ENCODE measurements around the gene FKBP7. TPM values are rescaled to one million over a fixed set of nuclear protein-coding genes. Genes with fewer than 3 reads are reported as not detected.

The FKBP7 gene
- total and polyA plus RNA-seq, 2 of the 13 experiments (the other 11 are each of a cell fraction or from before 2014, with no cell fraction given): 12.4 to 14.8 TPM

DNA sequence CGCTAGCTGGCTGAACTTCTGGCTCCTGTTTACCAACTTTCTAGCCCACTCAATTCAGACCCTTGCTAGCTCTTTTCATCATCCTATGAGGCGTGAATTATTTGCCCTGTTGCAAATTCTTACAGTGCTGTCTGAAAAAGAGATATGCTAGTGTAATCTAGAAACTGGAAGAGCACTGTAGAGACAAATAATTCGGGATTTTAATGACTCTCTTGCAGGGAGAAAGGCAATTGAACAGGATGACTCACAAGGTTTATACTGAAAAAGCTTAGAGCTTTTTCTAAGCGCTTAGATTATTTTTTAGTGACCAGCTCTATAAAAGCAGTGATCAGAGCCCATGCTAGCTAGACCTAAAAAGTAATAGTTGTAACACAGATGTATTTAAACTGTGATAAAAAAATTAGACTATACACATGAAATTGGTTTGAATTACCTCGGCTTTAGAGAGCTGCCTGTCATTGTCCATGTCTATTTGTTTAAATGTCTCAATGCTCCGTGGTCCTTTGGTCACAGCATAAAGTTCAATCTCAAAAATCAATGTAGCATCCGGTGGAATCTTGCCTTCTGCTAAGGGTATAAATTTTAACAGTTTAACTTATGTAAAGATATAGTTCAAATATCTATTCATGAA, 9.1 kb downstream of the FKBP7 start (continued):
- TF ChIP-seq, protein P1, sequence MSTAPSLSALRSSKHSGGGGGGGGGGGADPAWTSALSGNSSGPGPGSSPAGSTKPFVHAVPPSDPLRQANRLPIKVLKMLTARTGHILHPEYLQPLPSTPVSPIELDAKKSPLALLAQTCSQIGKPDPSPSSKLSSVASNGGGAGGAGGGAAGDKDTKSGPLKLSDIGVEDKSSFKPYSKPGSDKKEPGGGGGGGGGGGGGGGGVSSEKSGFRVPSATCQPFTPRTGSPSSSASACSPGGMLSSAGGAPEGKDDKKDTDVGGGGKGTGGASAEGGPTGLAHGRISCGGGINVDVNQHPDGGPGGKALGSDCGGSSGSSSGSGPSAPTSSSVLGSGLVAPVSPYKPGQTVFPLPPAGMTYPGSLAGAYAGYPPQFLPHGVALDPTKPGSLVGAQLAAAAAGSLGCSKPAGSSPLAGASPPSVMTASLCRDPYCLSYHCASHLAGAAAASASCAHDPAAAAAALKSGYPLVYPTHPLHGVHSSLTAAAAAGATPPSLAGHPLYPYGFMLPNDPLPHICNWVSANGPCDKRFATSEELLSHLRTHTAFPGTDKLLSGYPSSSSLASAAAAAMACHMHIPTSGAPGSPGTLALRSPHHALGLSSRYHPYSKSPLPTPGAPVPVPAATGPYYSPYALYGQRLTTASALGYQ (CRISPR knock-in tag; IDR thresholded peaks at IDR 0.05): peak; percentile 38; the same call in 1 of the 2 replicates
- TF ChIP-seq ERF (CRISPR knock-in tag; IDR thresholded peaks at IDR 0.05) (0 out of 2 replicates have a peak, but pooled peaks have one; percentile 44), SMC3 (IDR thresholded peaks at IDR 0.05; ENCODE audit: low read length) (no peak; the same call in 1 of the 2 replicates), SRF (IDR thresholded peaks at IDR 0.05; ENCODE audit: low read depth, low read length) (no peak), ZNF382 (CRISPR knock-in tag; IDR thresholded peaks at IDR 0.05; ENCODE audit: borderline replicate concordance) (no peak), PCBP1 (IDR thresholded peaks at IDR 0.05; ENCODE audit: borderline replicate concordance, low read depth, low read length) (no peak), CBX5 (CRISPR knock-in tag; IDR thresholded peaks at IDR 0.05; ENCODE audit: borderline replicate concordance) (no peak), ZNF263 (CRISPR knock-in tag; IDR thresholded peaks at IDR 0.05) (no peak), RXRB (CRISPR knock-in tag; IDR thresholded peaks at IDR 0.05; ENCODE audit: borderline replicate concordance) (peak; percentile 73; the same call in 1 of the 2 replicates), PHF21A (CRISPR knock-in tag; IDR thresholded peaks at IDR 0.05) (no peak), SP1 (IDR thresholded peaks at IDR 0.05) (no peak), SP1 (CRISPR knock-in tag; IDR thresholded peaks at IDR 0.05) (no peak), ZNF589 (CRISPR knock-in tag; conservative IDR thresholded peaks at IDR 0.05) (no peak), RFX5 (IDR thresholded peaks at IDR 0.05; ENCODE audit: low read depth, low read length) (no peak), ZNF530 (CRISPR knock-in tag; IDR thresholded peaks at IDR 0.05; ENCODE audit: low read depth) (no peak), HCFC1 (IDR thresholded peaks at IDR 0.05; ENCODE audit: low read depth, low read length) (no peak), IRF2 (CRISPR knock-in tag; IDR thresholded peaks at IDR 0.05) (peak; percentile 70; the same call in 1 of the 2 replicates), SALL1 (CRISPR knock-in tag; IDR thresholded peaks at IDR 0.05) (peak; percentile 69; the same call in 1 of the 2 replicates), ZSCAN21 (CRISPR knock-in tag; IDR thresholded peaks at IDR 0.05; ENCODE audit: borderline replicate concordance) (no peak), HOXD1 (CRISPR knock-in tag; IDR thresholded peaks at IDR 0.05) (no peak), ZNF331 (CRISPR knock-in tag; IDR thresholded peaks at IDR 0.05) (peak; percentile 31; the same call in 1 of the 2 replicates), MLX (CRISPR knock-in tag; IDR thresholded peaks at IDR 0.05) (0 out of 2 replicates have a peak, but pooled peaks have one; percentile 65), MAF1 (CRISPR knock-in tag; IDR thresholded peaks at IDR 0.05; ENCODE audit: borderline replicate concordance) (no peak), NR2F2 (IDR thresholded peaks at IDR 0.05; ENCODE audit: borderline replicate concordance, low read depth) (peak; percentile 46; the same call in 1 of the 2 replicates), U2AF2 (IDR thresholded peaks at IDR 0.05; ENCODE audit: low read depth, low read length) (no peak)
- TF ChIP-seq, protein P2, sequence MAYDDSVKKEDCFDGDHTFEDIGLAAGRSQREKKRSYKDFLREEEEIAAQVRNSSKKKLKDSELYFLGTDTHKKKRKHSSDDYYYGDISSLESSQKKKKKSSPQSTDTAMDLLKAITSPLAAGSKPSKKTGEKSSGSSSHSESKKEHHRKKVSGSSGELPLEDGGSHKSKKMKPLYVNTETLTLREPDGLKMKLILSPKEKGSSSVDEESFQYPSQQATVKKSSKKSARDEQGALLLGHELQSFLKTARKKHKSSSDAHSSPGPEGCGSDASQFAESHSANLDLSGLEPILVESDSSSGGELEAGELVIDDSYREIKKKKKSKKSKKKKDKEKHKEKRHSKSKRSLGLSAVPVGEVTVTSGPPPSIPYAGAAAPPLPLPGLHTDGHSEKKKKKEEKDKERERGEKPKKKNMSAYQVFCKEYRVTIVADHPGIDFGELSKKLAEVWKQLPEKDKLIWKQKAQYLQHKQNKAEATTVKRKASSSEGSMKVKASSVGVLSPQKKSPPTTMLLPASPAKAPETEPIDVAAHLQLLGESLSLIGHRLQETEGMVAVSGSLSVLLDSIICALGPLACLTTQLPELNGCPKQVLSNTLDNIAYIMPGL (CRISPR knock-in tag; IDR thresholded peaks at IDR 0.05; ENCODE audit: borderline replicate concordance in 1 of 2, low read depth in 1 of 2): no peak
